HL-60 (cell line): ENCODE data around the gene CES4A.

ENCODE experiments used
- DNase-seq, 2 experiments: peaks; one replicate each; pipeline ENCODE4 v3.0.0-alpha.2; 2010 to 2020; ENCODE audit warnings: low read depth in 1 of 2, low spot score in 1 of 2
- H3K27ac ChIP-seq: fragments of 250-450 bp; sonication (Bioruptor Pico); replicated peaks from 2 replicates; pipeline ENCODE4 v1.5.1; 2020; ENCODE audit warnings: mild to moderate bottlenecking, moderate library complexity
- H3K27me3 ChIP-seq: fragments of 250-450 bp; sonication (Bioruptor Pico); 2 replicates; pipeline ENCODE4 v1.5.1; 2021; ENCODE audit warnings: mild to moderate bottlenecking, moderate library complexity; ENCODE audit not compliant: insufficient read depth, poor library complexity, severe bottlenecking
- H3K4me3 ChIP-seq: replicated peaks from 2 replicates; pipeline ENCODE4 v1.5.1; 2011; ENCODE audit warnings: mild to moderate bottlenecking, control low read depth, low read length; ENCODE audit not compliant: insufficient read depth
- GABPA ChIP-seq: IDR thresholded peaks from 2 replicates; pipeline ENCODE4 v1.6.1; 2012; ENCODE audit warnings: low read depth
- POLR2AphosphoS5 ChIP-seq: IDR thresholded peaks from 2 replicates; pipeline ENCODE4 v1.6.1; 2012; ENCODE audit warnings: low read depth
- SPI1 ChIP-seq: IDR thresholded peaks from 2 replicates; pipeline ENCODE4 v1.6.1; 2012; ENCODE audit warnings: low read depth, mild to moderate bottlenecking, borderline replicate concordance
- TF ChIP-seq, protein P1 (sequence below): IDR thresholded peaks from 2 replicates; pipeline ENCODE4 v1.6.1; 2012; ENCODE audit warnings: low read depth; ENCODE audit not compliant: insufficient replicate concordance
- TF ChIP-seq, protein P2 (sequence below): IDR thresholded peaks from one replicate; pipeline ENCODE4 v1.5.1; 2011; ENCODE audit warnings: low read length, control low read depth, inconsistent platforms; ENCODE audit not compliant: insufficient read depth

CES4A gene

DNA sequence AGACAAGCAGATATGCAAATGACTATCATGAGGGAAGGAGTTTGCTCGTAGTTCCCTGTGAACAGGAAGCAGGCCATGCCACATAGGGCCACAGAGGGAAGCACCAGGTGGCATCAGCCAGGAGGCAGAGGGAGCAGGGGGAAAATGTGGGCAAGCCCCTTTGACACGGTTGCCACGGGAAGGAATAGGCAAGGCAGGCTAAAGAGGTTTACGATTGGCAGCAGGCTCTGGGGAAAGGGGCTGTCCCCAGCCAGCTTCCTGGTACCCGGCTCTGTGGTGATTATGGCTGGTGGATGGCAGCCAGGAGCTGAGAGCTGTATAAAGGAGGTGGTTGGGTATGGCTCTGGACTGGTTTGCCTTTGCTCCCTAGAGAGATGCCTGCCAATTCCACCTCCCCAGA is 26.5 kb upstream of the CES4A start:
- no peak for DNase-seq
- H3K4me3 ChIP-seq: no peak overlapping the region
- H3K27ac ChIP-seq: peak overlapping the region; percentile 13; the same call in 1 of the 2 replicates
- H3K27me3 ChIP-seq: no peaks in the 10 kb centered on the region
- TF ChIP-seq SPI1 (no peak), GABPA (no peak), POLR2AphosphoS5 (no peak)
- TF ChIP-seq, protein P1, sequence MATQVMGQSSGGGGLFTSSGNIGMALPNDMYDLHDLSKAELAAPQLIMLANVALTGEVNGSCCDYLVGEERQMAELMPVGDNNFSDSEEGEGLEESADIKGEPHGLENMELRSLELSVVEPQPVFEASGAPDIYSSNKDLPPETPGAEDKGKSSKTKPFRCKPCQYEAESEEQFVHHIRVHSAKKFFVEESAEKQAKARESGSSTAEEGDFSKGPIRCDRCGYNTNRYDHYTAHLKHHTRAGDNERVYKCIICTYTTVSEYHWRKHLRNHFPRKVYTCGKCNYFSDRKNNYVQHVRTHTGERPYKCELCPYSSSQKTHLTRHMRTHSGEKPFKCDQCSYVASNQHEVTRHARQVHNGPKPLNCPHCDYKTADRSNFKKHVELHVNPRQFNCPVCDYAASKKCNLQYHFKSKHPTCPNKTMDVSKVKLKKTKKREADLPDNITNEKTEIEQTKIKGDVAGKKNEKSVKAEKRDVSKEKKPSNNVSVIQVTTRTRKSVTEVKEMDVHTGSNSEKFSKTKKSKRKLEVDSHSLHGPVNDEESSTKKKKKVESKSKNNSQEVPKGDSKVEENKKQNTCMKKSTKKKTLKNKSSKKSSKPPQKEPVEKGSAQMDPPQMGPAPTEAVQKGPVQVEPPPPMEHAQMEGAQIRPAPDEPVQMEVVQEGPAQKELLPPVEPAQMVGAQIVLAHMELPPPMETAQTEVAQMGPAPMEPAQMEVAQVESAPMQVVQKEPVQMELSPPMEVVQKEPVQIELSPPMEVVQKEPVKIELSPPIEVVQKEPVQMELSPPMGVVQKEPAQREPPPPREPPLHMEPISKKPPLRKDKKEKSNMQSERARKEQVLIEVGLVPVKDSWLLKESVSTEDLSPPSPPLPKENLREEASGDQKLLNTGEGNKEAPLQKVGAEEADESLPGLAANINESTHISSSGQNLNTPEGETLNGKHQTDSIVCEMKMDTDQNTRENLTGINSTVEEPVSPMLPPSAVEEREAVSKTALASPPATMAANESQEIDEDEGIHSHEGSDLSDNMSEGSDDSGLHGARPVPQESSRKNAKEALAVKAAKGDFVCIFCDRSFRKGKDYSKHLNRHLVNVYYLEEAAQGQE: no peak
- TF ChIP-seq, protein P2, sequence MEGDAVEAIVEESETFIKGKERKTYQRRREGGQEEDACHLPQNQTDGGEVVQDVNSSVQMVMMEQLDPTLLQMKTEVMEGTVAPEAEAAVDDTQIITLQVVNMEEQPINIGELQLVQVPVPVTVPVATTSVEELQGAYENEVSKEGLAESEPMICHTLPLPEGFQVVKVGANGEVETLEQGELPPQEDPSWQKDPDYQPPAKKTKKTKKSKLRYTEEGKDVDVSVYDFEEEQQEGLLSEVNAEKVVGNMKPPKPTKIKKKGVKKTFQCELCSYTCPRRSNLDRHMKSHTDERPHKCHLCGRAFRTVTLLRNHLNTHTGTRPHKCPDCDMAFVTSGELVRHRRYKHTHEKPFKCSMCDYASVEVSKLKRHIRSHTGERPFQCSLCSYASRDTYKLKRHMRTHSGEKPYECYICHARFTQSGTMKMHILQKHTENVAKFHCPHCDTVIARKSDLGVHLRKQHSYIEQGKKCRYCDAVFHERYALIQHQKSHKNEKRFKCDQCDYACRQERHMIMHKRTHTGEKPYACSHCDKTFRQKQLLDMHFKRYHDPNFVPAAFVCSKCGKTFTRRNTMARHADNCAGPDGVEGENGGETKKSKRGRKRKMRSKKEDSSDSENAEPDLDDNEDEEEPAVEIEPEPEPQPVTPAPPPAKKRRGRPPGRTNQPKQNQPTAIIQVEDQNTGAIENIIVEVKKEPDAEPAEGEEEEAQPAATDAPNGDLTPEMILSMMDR: no peak

DNA sequence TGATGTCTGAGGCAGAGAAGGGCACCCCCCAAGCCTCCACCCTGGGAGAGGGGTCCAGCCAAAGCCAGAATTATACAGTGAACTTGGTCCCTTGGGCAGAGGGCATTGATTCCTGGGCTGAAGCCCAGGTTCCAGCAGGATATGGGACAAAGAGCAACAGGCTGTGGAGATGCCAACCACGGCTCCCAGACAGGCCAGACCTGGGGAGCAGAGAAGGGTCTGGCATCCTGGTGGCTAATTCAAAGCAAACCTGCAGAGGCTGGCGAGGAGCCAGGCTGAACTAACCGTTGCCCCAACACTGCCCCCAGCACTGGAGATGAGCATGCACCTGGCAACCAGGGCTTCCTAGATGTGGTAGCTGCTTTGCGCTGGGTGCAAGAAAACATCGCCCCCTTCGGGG is 24.3 kb upstream of the CES4A start:
- TF ChIP-seq SPI1: no peak
- no peak for TF ChIP-seq GABPA
- TF ChIP-seq, protein P2: no peak
- TF ChIP-seq, protein P1: no peak
- TF ChIP-seq POLR2AphosphoS5: no peak
- H3K27ac ChIP-seq: no peak overlapping the region
- no peak overlapping the region for H3K4me3 ChIP-seq
- no peak for DNase-seq
- no peaks in the 10 kb centered on the region for H3K27me3 ChIP-seq

DNA sequence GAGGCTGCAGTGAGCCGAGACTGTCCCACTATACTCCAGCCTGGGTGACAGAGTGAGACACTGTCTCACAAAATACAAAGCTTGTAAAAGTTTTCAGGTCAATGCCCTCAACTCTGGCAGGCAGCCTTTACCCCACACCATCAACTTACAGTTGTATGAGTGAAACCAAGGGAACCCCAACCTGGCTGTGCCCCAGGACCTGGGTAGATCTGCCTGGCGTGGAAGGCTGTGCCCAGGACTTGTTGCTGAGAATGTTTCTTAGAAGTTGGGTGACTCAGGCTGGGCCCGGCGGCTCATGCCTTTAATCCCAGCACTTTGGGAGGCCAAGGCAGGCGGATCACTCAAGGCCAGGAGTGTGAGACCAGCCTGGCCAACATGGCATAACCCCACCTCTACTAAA is 19.5 kb upstream of the CES4A start:
- H3K4me3 ChIP-seq: no peak overlapping the region
- no peak overlapping the region for H3K27ac ChIP-seq
- TF ChIP-seq SPI1: no peak
- TF ChIP-seq, protein P2: no peak
- TF ChIP-seq, protein P1: no peak
- TF ChIP-seq POLR2AphosphoS5: no peak
- TF ChIP-seq GABPA: no peak
- H3K27me3 ChIP-seq: no peaks in the 10 kb centered on the region
- no peak for DNase-seq
